Upper lobe of left lung (tissue), 4 donors: ENCODE data around the gene RAPGEF1.

ENCODE experiments used
- EP300 ChIP-seq, 4 donors: sonication (generic); formaldehyde crosslinking; IDR thresholded peaks; one replicate each; pipeline ENCODE4 v1.5.1; 2017; ENCODE audit warnings: antibody characterized with exemption in 4 of 4, control low read depth in 2 of 4
- POLR2A ChIP-seq, 4 donors: fragments of 450-650 bp; IDR thresholded peaks; one replicate each; pipeline ENCODE4 v1.5.1; 2016 to 2017; ENCODE audit warnings: antibody characterized with exemption in 4 of 4, mild to moderate bottlenecking in 2 of 4
- TF ChIP-seq, protein P1 (sequence below), 6 experiments: fragments of 450-650 bp in 4 of 6; fragments of 200-600 bp in 2 of 6; sonication (generic) in 2 of 6; IDR thresholded peaks; one replicate each; pipeline ENCODE4 v1.5.1; 2016 to 2019; ENCODE audit warnings: antibody characterized with exemption in 6 of 6

- TF ChIP-seq POLR2A (IDR thresholded peaks at IDR 0.05) (no peak), EP300 (IDR thresholded peaks at IDR 0.05) (no peak)
- TF ChIP-seq, protein P1, sequence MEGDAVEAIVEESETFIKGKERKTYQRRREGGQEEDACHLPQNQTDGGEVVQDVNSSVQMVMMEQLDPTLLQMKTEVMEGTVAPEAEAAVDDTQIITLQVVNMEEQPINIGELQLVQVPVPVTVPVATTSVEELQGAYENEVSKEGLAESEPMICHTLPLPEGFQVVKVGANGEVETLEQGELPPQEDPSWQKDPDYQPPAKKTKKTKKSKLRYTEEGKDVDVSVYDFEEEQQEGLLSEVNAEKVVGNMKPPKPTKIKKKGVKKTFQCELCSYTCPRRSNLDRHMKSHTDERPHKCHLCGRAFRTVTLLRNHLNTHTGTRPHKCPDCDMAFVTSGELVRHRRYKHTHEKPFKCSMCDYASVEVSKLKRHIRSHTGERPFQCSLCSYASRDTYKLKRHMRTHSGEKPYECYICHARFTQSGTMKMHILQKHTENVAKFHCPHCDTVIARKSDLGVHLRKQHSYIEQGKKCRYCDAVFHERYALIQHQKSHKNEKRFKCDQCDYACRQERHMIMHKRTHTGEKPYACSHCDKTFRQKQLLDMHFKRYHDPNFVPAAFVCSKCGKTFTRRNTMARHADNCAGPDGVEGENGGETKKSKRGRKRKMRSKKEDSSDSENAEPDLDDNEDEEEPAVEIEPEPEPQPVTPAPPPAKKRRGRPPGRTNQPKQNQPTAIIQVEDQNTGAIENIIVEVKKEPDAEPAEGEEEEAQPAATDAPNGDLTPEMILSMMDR (IDR thresholded peaks at IDR 0.05): no peak
Observed at GRCh38 chr9:131685753-131686706, 53.8 kb downstream of the RAPGEF1 start.
